Retinal pigment epithelial cell (primary cell): ENCODE measurements around the gene UGT1A10.

ENCODE experiments used
- DNase-seq: peaks from one replicate; pipeline ENCODE4 v3.0.0-alpha.2; 2010; ENCODE audit warnings: low read depth
- H3K4me3 ChIP-seq: 2 replicates; pipeline ENCODE4 v1.5.1; 2011; ENCODE audit warnings: mild to moderate bottlenecking, low read length, control low read depth, moderate library complexity
- TF ChIP-seq, protein P1 (sequence below): conservative IDR thresholded peaks from 2 replicates; pipeline ENCODE4 v1.5.1; 2011; ENCODE audit warnings: low read depth, low read length, control low read depth, inconsistent platforms

UGT1A10 gene

GRCh38 chr2:233779722-233780121, 143.5 kb downstream of the UGT1A10 start:
- no peak overlapping the region for H3K4me3 ChIP-seq

DNA sequence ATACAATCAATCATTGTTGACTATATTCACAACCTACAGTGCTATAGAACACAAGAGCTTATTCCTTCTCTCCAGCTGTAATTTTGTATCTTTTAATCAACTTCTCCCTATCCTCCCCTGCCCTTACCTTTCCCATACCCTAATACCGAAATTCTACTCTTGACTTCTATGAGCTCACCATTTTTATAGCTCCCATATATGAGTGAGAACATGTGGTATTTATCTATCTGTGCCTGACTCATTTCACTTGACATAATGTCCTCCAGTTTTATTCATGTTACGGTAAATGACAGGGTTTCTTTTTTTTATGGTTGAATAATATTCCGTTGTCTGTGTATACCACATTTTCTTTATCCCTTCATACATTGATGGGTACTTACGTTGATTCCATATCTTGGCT, 144.5 kb downstream of the UGT1A10 start:
- DNase-seq, result no peak
- TF ChIP-seq, protein P1, sequence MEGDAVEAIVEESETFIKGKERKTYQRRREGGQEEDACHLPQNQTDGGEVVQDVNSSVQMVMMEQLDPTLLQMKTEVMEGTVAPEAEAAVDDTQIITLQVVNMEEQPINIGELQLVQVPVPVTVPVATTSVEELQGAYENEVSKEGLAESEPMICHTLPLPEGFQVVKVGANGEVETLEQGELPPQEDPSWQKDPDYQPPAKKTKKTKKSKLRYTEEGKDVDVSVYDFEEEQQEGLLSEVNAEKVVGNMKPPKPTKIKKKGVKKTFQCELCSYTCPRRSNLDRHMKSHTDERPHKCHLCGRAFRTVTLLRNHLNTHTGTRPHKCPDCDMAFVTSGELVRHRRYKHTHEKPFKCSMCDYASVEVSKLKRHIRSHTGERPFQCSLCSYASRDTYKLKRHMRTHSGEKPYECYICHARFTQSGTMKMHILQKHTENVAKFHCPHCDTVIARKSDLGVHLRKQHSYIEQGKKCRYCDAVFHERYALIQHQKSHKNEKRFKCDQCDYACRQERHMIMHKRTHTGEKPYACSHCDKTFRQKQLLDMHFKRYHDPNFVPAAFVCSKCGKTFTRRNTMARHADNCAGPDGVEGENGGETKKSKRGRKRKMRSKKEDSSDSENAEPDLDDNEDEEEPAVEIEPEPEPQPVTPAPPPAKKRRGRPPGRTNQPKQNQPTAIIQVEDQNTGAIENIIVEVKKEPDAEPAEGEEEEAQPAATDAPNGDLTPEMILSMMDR, result no peak
- no peak overlapping the region for H3K4me3 ChIP-seq

More at GRCh38 chr2:233779722-233780121, 143.5 kb downstream of the UGT1A10 start:
- TF ChIP-seq, protein P1, result no peak
- DNase-seq, result no peak

GRCh38 chr2:233789554-233789953, 153.3 kb downstream of the UGT1A10 start:
- TF ChIP-seq, protein P1, result no peak
- no peak overlapping the region for H3K4me3 ChIP-seq
- DNase-seq, result no peak

DNA sequence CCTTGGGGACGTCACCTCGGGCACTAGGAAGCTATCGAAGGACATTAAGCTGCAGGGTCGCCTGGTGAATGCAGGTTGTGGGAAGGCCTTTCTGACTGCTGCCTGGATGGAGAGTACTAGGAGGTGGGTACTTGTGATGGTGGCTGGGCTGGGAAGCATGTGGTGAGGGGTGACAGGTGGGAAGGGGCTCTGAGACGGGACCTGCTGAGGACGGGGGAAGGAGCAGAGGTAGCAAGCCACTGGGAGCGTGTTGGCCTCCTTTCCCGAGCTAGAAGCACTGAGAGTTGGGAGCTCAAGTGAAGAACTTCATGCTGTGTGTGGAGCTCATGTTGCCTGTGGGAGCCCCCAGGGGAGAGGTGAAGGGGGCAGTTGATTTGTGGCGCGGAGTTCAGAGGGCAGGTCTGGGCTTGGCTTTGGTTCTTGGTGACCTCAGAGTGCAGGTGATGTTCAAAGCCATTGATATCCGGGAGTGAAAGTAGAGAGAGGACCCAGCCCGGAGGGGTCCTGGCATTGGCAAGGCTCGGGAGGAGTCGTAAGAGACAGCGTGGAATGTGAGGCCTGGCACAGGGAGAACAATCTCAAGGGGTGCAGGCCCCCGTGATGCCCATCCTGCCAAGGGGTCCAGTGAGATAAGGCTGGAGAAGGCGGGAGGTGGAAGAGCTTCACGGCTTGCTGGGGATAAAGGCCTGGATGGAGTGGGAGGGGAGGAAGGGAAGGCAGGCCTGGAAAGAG, 155.1 kb downstream of the UGT1A10 start:
- no peak overlapping the region for H3K4me3 ChIP-seq
- TF ChIP-seq, protein P1, result no peak
- no peak for DNase-seq

DNA sequence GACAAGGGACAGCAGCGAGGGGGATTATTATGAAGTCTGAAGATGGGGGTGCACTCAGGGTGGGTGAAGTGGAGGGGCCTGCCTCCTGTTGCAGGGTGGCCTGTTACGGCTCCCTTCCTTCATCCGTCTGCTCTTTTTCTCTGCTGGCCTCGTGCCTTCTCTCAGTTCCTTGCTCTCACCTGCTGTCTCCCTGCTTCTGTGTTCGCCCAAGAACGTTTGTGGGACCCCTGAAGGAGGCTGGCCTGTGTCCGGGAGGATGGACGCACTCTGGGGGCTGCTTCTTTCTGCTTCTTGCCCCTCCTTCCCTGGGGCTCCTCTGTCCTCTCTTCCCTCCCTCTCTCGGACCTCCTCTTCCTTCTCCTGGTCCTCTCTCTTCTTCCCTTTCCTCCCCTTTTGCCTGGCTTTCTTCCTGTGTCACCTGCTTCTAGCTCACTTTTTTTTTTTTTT, 155.7 kb downstream of the UGT1A10 start:
- TF ChIP-seq, protein P1, result no peak
- no peak for DNase-seq
- H3K4me3 ChIP-seq, result no peak overlapping the region

DNA sequence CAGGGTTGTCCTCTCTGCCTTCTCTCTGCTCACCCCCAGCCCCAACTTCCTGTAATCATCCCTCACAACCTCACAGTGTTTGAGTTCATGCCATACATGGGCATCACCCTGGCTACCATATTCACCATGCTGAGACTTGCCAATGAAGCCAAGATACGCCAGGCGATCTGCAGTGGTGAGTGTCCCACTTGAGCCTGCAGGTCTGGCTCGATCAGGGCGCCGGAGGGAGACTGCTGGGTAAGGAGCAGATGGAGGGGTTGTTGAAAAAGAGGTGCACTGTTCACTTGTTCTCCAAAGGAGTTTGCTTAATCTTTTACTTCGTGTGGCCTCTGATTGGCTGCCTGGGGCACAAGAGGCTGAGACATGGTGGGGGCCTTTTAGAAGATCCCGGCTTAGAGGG, 156.5 kb downstream of the UGT1A10 start:
- no peak for DNase-seq
- TF ChIP-seq, protein P1, result no peak
- no peak overlapping the region for H3K4me3 ChIP-seq

GRCh38 chr2:233793465-233794127, 157.3 kb downstream of the UGT1A10 start:
- no peak overlapping the region for H3K4me3 ChIP-seq
- no peak for DNase-seq
- TF ChIP-seq, protein P1, result no peak
